GM12892 (cell line): ENCODE measurements around the gene CADM4.

Source experiments
- POLR2A ChIP-seq: IDR thresholded peaks from 2 replicates; pipeline ENCODE4 v1.6.1; 2011; ENCODE audit warnings: low read depth, low read length, control low read depth
- POLR2AphosphoS5 ChIP-seq: IDR thresholded peaks from 2 replicates; pipeline ENCODE4 v1.6.1; 2011; ENCODE audit warnings: low read depth, low read length, control low read depth
- TAF1 ChIP-seq: IDR thresholded peaks from 2 replicates; pipeline ENCODE4 v1.6.1; 2011; ENCODE audit warnings: low read depth, mild to moderate bottlenecking, control low read depth, low read length, borderline replicate concordance

DNA sequence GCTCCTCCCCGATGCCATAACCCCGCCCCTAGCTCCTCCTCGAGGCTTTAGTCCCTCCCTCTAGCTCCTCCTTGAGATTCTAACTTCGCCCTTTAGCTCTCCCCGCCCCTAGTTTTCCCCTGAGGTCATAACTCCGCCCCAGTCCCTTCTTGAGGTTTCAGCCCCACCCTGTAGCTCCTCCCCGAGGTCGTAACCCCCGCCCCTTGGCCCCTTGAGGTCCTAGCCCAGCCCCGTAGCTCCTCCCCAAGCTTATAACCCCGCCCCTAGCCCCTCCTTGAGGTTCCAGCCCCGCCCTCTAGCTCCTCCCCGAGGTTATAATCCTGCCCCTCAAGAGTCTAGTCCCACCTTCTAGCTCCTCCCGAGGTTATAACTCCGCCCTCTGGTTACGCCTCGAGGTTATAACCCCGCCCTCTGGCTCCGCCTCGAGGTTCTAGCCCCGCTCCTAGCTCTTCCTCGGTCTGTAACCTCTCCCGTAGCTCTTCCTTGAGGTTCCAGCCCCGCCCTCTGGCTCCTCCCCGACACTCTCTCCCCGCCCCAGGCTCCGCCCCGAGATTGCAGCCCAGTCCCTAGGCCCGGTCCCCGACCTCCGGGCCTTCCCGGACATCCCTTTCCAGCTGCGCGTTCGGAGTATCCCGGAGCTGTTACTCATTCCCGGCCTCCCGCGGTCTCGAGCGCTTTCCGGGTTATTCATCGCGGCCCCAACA lies 28.9 kb upstream of the CADM4 start:
- no peak; the same call in 1 of the 2 replicates for TF ChIP-seq POLR2A
- no peak for TF ChIP-seq POLR2AphosphoS5
- no peak for TF ChIP-seq TAF1
